H1 (cell line): ENCODE measurements around the gene CASTOR1. TPM values are rescaled to one million over a fixed set of nuclear protein-coding genes. Genes with fewer than 3 reads are reported as not detected.

Experiments used
- CTCF ChIA-PET: fragments of 300-600 bp; sonication (Branson Sonifier 250); formaldehyde crosslinking; loops from one replicate; lab custom pipeline; 2021; ENCODE audit not compliant: partially characterized antibody; lab: Charles Lee
- POLR2A ChIA-PET: fragments of 300-600 bp; sonication (Branson Sonifier 250); formaldehyde crosslinking; loops from one replicate; lab custom pipeline; 2021; ENCODE audit warnings: inconsistent platforms; ENCODE audit not compliant: partially characterized antibody; lab: Charles Lee
- DNase-seq, 2 experiments: peaks; one replicate each; pipeline versions ENCODE4 v3.0.0 to v3.0.0-alpha.2; 2010 to 2022; ENCODE audit warnings: low spot score in 2 of 2, low read depth in 1 of 2, mixed read lengths in 1 of 2
- FAIRE-seq: peaks from 2 replicates; lab custom pipeline; 2011; peaks lifted over from hg19 to GRCh38; lab: Jason Lieb, UNC
- H2AFZ ChIP-seq: 2 replicates; pipeline ENCODE4 v1.8.1; 2012; ENCODE audit warnings: low read length, inconsistent platforms
- H2AK5ac ChIP-seq: 2 replicates; pipeline ENCODE4 v1.6.1; 2013; ENCODE audit warnings: low read depth, low read length
- H2BK120ac ChIP-seq: replicated peaks from 2 replicates; pipeline ENCODE3; 2013; ENCODE audit warnings: low read depth, low read length, inconsistent platforms
- H2BK12ac ChIP-seq: 2 replicates; pipeline ENCODE4 v1.6.1; 2013; ENCODE audit warnings: low read depth, low read length
- H2BK15ac ChIP-seq: 2 replicates; pipeline ENCODE4 v1.6.1; 2013; ENCODE audit warnings: low read length
- H2BK20ac ChIP-seq: 2 replicates; pipeline ENCODE4 v1.6.1; 2013; ENCODE audit warnings: low read length
- H2BK5ac ChIP-seq: 2 replicates; pipeline ENCODE4 v1.6.1; 2013; ENCODE audit warnings: low read depth, low read length
- H3K14ac ChIP-seq: 2 replicates; pipeline ENCODE4 v1.6.1; 2013; ENCODE audit warnings: inconsistent platforms; ENCODE audit not compliant: insufficient read length
- H3K18ac ChIP-seq: 2 replicates; pipeline ENCODE4 v1.6.1; 2013; ENCODE audit warnings: low read length; ENCODE audit errors: extremely low read depth
- H3K23ac ChIP-seq: 2 replicates; pipeline ENCODE4 v1.6.1; 2013; ENCODE audit warnings: inconsistent platforms; ENCODE audit not compliant: insufficient read length
- H3K23me2 ChIP-seq: 2 replicates; pipeline ENCODE4 v1.6.1; 2013; ENCODE audit warnings: low read depth, low read length
- H3K27ac ChIP-seq: 2 replicates; pipeline ENCODE4 v1.6.1; 2011; ENCODE audit warnings: low read depth, low read length, inconsistent platforms
- H3K27me3 ChIP-seq, 4 experiments: replicated peaks in 1 of 4; 1 replicate in 1 of 4; 2 replicates in 3 of 4; pipeline versions ENCODE4 v1.6.1 to v1.8.1; 2011 to 2013; ENCODE audit warnings: low read length in 3 of 4, mild to moderate bottlenecking in 3 of 4, inconsistent platforms in 2 of 4, mixed read lengths in 2 of 4, moderate library complexity in 1 of 4; ENCODE audit not compliant: control insufficient read depth in 3 of 4, insufficient read depth in 3 of 4; ENCODE audit errors: extremely low read depth in 1 of 4
- H3K36me3 ChIP-seq, 4 experiments: 2 replicates each; pipeline versions ENCODE4 v1.6.1 to v1.8.1; 2011 to 2013; ENCODE audit warnings: mild to moderate bottlenecking in 4 of 4, low read length in 3 of 4, moderate library complexity in 2 of 4, control low read depth in 1 of 4, inconsistent platforms in 1 of 4; ENCODE audit not compliant: insufficient read depth in 4 of 4, control insufficient read depth in 2 of 4
- H3K4ac ChIP-seq: replicated peaks from 2 replicates; pipeline ENCODE3; 2013; ENCODE audit warnings: low read length, low read depth, mixed read lengths, inconsistent platforms; ENCODE audit not compliant: insufficient read length
- H3K4me1 ChIP-seq, 4 experiments: replicated peaks in 1 of 4; 1 replicate in 1 of 4; 2 replicates in 3 of 4; pipeline versions ENCODE4 v1.6.1 to v1.8.1; 2011 to 2013; ENCODE audit warnings: low read length in 3 of 4, inconsistent platforms in 2 of 4, mixed read lengths in 1 of 4; ENCODE audit not compliant: insufficient read depth in 4 of 4, control insufficient read depth in 3 of 4
- H3K4me2 ChIP-seq, 2 experiments: 2 replicates each; pipeline versions ENCODE4 v1.6.1 to v1.8.1; 2011 to 2013; ENCODE audit warnings: low read depth in 2 of 2, low read length in 2 of 2, control low read depth in 1 of 2, inconsistent platforms in 1 of 2, mild to moderate bottlenecking in 1 of 2; ENCODE audit not compliant: insufficient read depth in 1 of 2
- H3K4me3 ChIP-seq, 4 experiments: fragments of 200-600, 300-600 bp in 1 of 4; sonication (generic), shearing (Covaris generic), sonication (Bioruptor Twin) in 1 of 4; 2 replicates each; pipeline versions ENCODE4 v1.5.1 to v1.8.1; 2011 to 2016; ENCODE audit warnings: low read length in 4 of 4, low read depth in 3 of 4, control low read depth in 2 of 4, inconsistent platforms in 2 of 4, mild to moderate bottlenecking in 2 of 4, mixed read lengths in 1 of 4, moderate library complexity in 1 of 4; ENCODE audit not compliant: insufficient read depth in 2 of 4; ENCODE audit errors: extremely low read depth in 1 of 4
- H3K56ac ChIP-seq: replicated peaks from 2 replicates; pipeline ENCODE3; 2013; ENCODE audit warnings: low read depth, mild to moderate bottlenecking, mixed read lengths, low read length, inconsistent platforms; ENCODE audit not compliant: insufficient read length
- H3K79me1 ChIP-seq: 2 replicates; pipeline ENCODE4 v1.6.1; 2013; ENCODE audit warnings: low read depth, low read length, control low read depth
- H3K79me2 ChIP-seq, 2 experiments: 2 replicates each; pipeline versions ENCODE4 v1.6.1 to v1.8.1; 2012 to 2013; ENCODE audit warnings: low read length in 2 of 2, mild to moderate bottlenecking in 2 of 2, inconsistent platforms in 1 of 2; ENCODE audit not compliant: insufficient read depth in 2 of 2, control insufficient read depth in 1 of 2
- H3K9ac ChIP-seq, 4 experiments: replicated peaks in 1 of 4; 1 replicate in 1 of 4; 2 replicates in 3 of 4; pipeline versions ENCODE4 v1.6.1 to v1.8.1; 2011 to 2013; ENCODE audit warnings: low read depth in 3 of 4, low read length in 3 of 4, control low read depth in 2 of 4, mild to moderate bottlenecking in 2 of 4, moderate library complexity in 2 of 4, inconsistent platforms in 1 of 4; ENCODE audit errors: extremely low read depth in 1 of 4
- H3K9me3 ChIP-seq, 2 experiments: 2 replicates each; pipeline versions ENCODE4 v1.6.1 to v1.8.1; 2012 to 2013; ENCODE audit warnings: mild to moderate bottlenecking in 2 of 2, moderate library complexity in 2 of 2, control low read depth in 1 of 2, inconsistent platforms in 1 of 2, low read depth in 1 of 2, low read length in 1 of 2, mixed read lengths in 1 of 2; ENCODE audit not compliant: insufficient read depth in 2 of 2
- H4K20me1 ChIP-seq, 2 experiments: replicated peaks in 1 of 2; 2 replicates each; pipeline versions ENCODE3 to v1.8.1; 2011 to 2013; ENCODE audit warnings: inconsistent platforms in 2 of 2, low read length in 2 of 2, mild to moderate bottlenecking in 1 of 2; ENCODE audit not compliant: insufficient read depth in 2 of 2, control insufficient read depth in 1 of 2
- H4K5ac ChIP-seq: 2 replicates; pipeline ENCODE4 v1.6.1; 2013; ENCODE audit warnings: low read length, low read depth, mixed read lengths, inconsistent platforms; ENCODE audit not compliant: insufficient read length
- H4K8ac ChIP-seq: 2 replicates; pipeline ENCODE4 v1.8.0; 2013; ENCODE audit warnings: mild to moderate bottlenecking, moderate library complexity, low read length, inconsistent platforms; ENCODE audit not compliant: insufficient read depth; ENCODE audit errors: extremely low read depth
- H4K91ac ChIP-seq: replicated peaks from 2 replicates; pipeline ENCODE3; 2013; ENCODE audit warnings: low read length, mixed read lengths, inconsistent platforms; ENCODE audit not compliant: insufficient read length
- ASH2L ChIP-seq: fragments of 200-600, 300-600 bp; sonication (generic); IDR thresholded peaks from one replicate; pipeline ENCODE4 v1.7.1; 2017; ENCODE audit warnings: low read length
- BACH1 ChIP-seq: IDR thresholded peaks from 2 replicates; pipeline ENCODE4 v1.6.1; 2012; ENCODE audit warnings: low read length, improper control_type of control experiment
- CBX5 ChIP-seq: fragments of 300-800, 300-1000 bp; sonication (generic); IDR thresholded peaks from 2 replicates; pipeline ENCODE4 v1.7.1; 2016; ENCODE audit warnings: antibody characterized with exemption, low read length, low read depth
- GABPA ChIP-seq: IDR thresholded peaks from 2 replicates; pipeline ENCODE4 v1.6.1; 2011; ENCODE audit warnings: mild to moderate bottlenecking, low read length, moderate library complexity, borderline replicate concordance; ENCODE audit not compliant: insufficient read depth
- HDAC6 ChIP-seq: IDR thresholded peaks from one replicate; pipeline ENCODE4 v1.7.1; 2012; ENCODE audit warnings: low read depth, mild to moderate bottlenecking, inconsistent platforms, low read length, moderate library complexity
- MAFK ChIP-seq: IDR thresholded peaks from 2 replicates; pipeline ENCODE4 v1.6.1; 2012; ENCODE audit warnings: low read depth, mild to moderate bottlenecking, improper control_type of control experiment, low read length
- MAX ChIP-seq: IDR thresholded peaks from 2 replicates; pipeline ENCODE4 v1.6.1; 2012; ENCODE audit warnings: inconsistent platforms
- RAD21 ChIP-seq, 2 experiments: IDR thresholded peaks in 1 of 2; conservative IDR thresholded peaks in 1 of 2; 2 replicates each; pipeline ENCODE4 v1.6.1; 2011; ENCODE audit warnings: low read depth in 2 of 2, low read length in 2 of 2, improper control_type of control experiment in 1 of 2, inconsistent platforms in 1 of 2, mild to moderate bottlenecking in 1 of 2, moderate library complexity in 1 of 2
- RFX5 ChIP-seq: IDR thresholded peaks from 2 replicates; pipeline ENCODE4 v1.6.1; 2011; ENCODE audit warnings: low read depth, low read length, improper control_type of control experiment, borderline replicate concordance
- SP1 ChIP-seq: IDR thresholded peaks from 2 replicates; pipeline ENCODE4 v1.6.1; 2011; ENCODE audit warnings: low read depth, low read length
- SRF ChIP-seq: IDR thresholded peaks from 2 replicates; pipeline ENCODE4 v1.6.1; 2011; ENCODE audit warnings: mild to moderate bottlenecking, low read depth, low read length, moderate library complexity
- TAF7 ChIP-seq: optimal IDR thresholded peaks from 2 replicates; pipeline ENCODE3; 2011; ENCODE audit warnings: low read depth, mild to moderate bottlenecking, inconsistent platforms, low read length, moderate library complexity, borderline replicate concordance
- WGBS, 2 experiments: shearing (Covaris generic) in 1 of 2; methylation state at CpG; one replicate each; pipeline versions ENCODE4 v1.1.6 to v1.1.7; 2013 to 2015; ENCODE audit warnings: low lambda C conversion rate in 2 of 2, mixed read lengths in 2 of 2, inconsistent platforms in 1 of 2, low coverage in 1 of 2, missing lambda C conversion rate in 1 of 2; ENCODE audit not compliant: insufficient replicate concordance in 2 of 2, insufficient coverage in 1 of 2, insufficient read length in 1 of 2; ENCODE audit errors: extremely low coverage in 1 of 2, missing lambda C conversion rate in 1 of 2; 5-methylcytosine and 5-hydroxymethylcytosine counted together
- polyA plus RNA-seq, 7 experiments: library from polyadenylated mRNA; depleted of rRNA in 3 of 7; stranded (reverse) in 5 of 7; unstranded in 2 of 7; fragments of >200 nt in 5 of 7; fragments of 200-250 nt in 2 of 7; gene quantifications; 1 replicate in 5 of 7; 2 replicates in 1 of 7; 4 replicates in 1 of 7; pipeline versions ENCODE4 v1.2.1 to v1.2.3, GENCODE V29; 2011 to 2013; ENCODE audit warnings: missing spikeins in 2 of 7, mixed read lengths in 2 of 7
- total RNA-seq: library from RNA; stranded (reverse); fragmentation: NEBNext Ultra II Directional; extraction: Animal tissue kit (Norgen Biotek cat#: 25700); gene quantifications from 2 replicates; pipeline ENCODE4 v1.2.1, GENCODE V29; 2021

The CASTOR1 gene
- total and polyA plus RNA-seq, 2 of the 8 experiments (the other 6 are each of a cell fraction or from before 2014, with no cell fraction given) = 10.3 to 36.0 TPM

GRCh38 chr22:30272781-30273601, 16.3 kb downstream of the CASTOR1 start:
- no peak for DNase-seq
- WGBS, 2 experiments = 92% methylated on average over 16 of the region's 16 CpGs; no CpG with 5 or more reads in 1 of the 2 experiments
- Histone ChIP-seq H2BK5ac (no peak overlapping the region), H3K27me3 (no peaks in the 10 kb centered on the region; a peak in 1 of 7 replicates), H3K4me1 (peaks cover 0 to 5% (median 2%) of the 10 kb centered on the region in 4 experiments; a peak in 3 of 7 replicates), H2BK15ac (no peak overlapping the region), H3K56ac (no peak overlapping the region), H2BK120ac (no peak overlapping the region), H4K8ac (peak overlapping the region; percentile 12; the same call in 1 of the 2 replicates), H3K18ac (no peak overlapping the region), H4K5ac (no peak overlapping the region), H2BK20ac (0 out of 2 replicates have a peak overlapping the region, but pooled peaks have one; percentile 3), H2AK5ac (no peak overlapping the region), H3K4me3 (no peak overlapping the region), H3K4ac (no peak overlapping the region), H3K27ac (no peak overlapping the region), H3K9me3 (no peaks in the 10 kb centered on the region), H2AFZ (no peak overlapping the region), H4K20me1 (no peaks in the 10 kb centered on the region), H4K91ac (no peak overlapping the region), H3K23me2 (no peaks in the 10 kb centered on the region; the same call in 1 of the 2 replicates), H3K14ac (no peak overlapping the region), H3K23ac (no peak overlapping the region), H2BK12ac (no peak overlapping the region), H3K79me1 (no peaks in the 10 kb centered on the region), H3K4me2 (no peak overlapping the region), H3K79me2 (no peaks in the 10 kb centered on the region), H3K36me3 (no peaks in the 10 kb centered on the region), H3K9ac (no peak overlapping the region)
- CTCF ChIA-PET = interaction anchor here (1.7 kb wide), 1 partner anchor 13 kb away, joined by 7 read pairs; no protein-coding TSS in a partner anchor
- no peak for FAIRE-seq
- POLR2A ChIA-PET = no interaction called here
- TF ChIP-seq SP1 (no peak), BACH1 (no peak), MAFK (no peak), TAF7 (no peak), CBX5 (no peak), SRF (no peak), ASH2L (no peak), HDAC6 (no peak), GABPA (no peak), MAX (no peak), RFX5 (no peak), RAD21 (IDR thresholded peaks at IDR 0.05 in 1 of 2, conservative IDR thresholded peaks at IDR 0.05 in 1 of 2; ENCODE audit: low read depth in 2 of 2, low read length in 2 of 2) (no peak)
